D721Med (cell line): Measurements from ENCODE around the gene DBNDD1.

Source experiments
- DNase-seq: peaks from one replicate; pipeline ENCODE4 v3.0.0; 2011; ENCODE audit warnings: low spot score; ENCODE audit not compliant: insufficient read length
- FAIRE-seq: peaks from 2 replicates; lab custom pipeline; 2011; peaks lifted over from hg19 to GRCh38; lab: Jason Lieb, UNC
- TF ChIP-seq, protein P1 (sequence below): IDR thresholded peaks from 2 replicates; pipeline ENCODE4 v1.5.1; 2012; ENCODE audit warnings: mild to moderate bottlenecking, control low read depth; ENCODE audit not compliant: insufficient read depth; ENCODE audit errors: missing control alignments

Gene DBNDD1

GRCh38 chr16:90019543-90020259 lies 445 bp upstream of the DBNDD1 start:
- FAIRE-seq (no peak), DNase-seq (no peak)
- TF ChIP-seq, protein P1, sequence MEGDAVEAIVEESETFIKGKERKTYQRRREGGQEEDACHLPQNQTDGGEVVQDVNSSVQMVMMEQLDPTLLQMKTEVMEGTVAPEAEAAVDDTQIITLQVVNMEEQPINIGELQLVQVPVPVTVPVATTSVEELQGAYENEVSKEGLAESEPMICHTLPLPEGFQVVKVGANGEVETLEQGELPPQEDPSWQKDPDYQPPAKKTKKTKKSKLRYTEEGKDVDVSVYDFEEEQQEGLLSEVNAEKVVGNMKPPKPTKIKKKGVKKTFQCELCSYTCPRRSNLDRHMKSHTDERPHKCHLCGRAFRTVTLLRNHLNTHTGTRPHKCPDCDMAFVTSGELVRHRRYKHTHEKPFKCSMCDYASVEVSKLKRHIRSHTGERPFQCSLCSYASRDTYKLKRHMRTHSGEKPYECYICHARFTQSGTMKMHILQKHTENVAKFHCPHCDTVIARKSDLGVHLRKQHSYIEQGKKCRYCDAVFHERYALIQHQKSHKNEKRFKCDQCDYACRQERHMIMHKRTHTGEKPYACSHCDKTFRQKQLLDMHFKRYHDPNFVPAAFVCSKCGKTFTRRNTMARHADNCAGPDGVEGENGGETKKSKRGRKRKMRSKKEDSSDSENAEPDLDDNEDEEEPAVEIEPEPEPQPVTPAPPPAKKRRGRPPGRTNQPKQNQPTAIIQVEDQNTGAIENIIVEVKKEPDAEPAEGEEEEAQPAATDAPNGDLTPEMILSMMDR, result peak; percentile 28

DNA sequence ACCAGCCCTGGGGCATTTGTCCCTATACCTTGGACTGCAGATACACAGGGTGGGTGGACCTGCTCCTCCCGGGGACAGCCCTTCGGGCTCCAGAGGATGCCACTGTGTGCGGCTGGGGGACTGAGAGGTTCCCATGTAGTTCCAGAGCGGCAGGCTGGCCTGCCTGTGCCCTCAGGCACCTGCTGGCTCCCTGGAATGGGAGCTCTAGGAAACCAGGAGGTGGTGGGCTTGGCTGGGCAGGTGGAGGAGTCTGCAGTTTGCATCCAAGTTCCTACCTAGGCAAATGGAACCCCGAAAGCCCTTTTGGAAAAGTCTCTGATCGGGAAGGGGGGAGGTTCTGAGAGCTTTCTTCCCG lies 982 bp downstream of the DBNDD1 start:
- DNase-seq (no peak), FAIRE-seq (no peak)
- TF ChIP-seq, protein P1, result no peak

DNA sequence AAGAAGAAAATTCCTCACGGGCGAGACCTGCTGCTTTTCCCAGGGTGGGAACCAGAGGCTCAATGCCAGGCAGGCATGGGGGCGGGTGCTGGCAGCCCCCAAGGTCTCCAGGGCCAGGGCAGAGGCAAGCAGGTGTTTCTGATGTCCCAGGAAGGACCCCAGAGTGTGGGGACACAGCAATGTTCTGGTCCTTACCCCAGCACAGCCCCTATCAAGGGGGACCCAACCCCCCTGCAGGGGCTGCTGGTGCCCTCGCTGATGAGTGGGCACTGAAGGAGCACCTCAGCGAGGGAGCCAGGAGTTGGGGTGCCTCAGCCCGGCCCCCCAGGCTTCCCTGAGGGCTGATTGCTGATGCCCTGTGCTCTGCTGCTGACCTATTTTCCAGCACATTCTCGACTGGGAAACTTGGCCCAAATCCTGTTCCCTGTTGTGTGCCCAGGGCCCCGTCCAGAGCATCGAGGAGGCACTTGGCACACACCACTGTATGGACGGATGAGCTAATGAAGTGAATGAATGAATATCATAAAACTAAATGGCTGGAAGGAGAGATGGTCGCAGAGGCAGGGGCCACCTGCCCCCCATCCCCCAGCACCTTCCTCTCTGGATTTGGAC lies 2.8 kb downstream of the DBNDD1 start:
- DNase-seq, result no peak
- FAIRE-seq, result no peak

GRCh38 chr16:90015586-90016338 lies 3.5 kb downstream of the DBNDD1 start:
- TF ChIP-seq, protein P1, result no peak
- FAIRE-seq (no peak), DNase-seq (no peak)

More for the DNA sequence above, 2.8 kb downstream of the DBNDD1 start:
- TF ChIP-seq, protein P1, result no peak

DNA sequence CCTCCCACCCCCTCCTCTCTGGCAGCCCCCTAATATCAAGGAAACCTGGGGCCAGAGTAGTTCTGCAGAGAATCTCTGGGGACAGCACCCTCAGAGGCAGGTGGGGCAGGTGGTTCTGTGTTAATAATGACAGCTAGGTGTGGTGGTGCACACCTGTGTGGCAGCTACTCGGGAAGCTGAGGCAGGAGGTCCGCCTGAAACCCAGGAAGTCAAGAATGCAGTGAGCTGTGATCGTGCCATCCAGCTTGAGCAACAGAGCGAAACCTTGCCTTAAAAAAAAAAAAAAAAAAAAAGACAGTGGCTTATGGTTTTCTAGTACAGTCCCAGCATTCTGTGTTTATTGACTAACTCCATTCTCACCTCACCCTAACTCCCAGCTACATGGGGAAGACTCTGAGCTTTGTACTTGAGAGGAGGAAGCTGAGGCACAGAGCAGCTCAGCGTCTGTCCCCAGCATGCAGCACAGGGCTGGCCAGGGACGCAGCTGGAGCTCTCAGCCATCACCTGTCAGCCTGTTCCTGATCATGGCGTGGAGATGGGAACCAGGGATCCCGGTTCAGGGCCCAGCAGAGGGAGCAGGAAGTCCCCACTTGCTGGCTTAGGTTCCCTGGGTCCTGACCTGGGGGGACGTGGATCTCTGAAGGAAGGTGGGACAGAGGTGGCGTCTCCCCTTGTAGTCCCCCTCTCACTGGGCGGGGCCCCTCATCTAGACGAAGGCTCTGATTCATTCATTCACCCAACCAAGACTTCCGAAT lies 6.1 kb downstream of the DBNDD1 start:
- TF ChIP-seq, protein P1, result no peak
- DNase-seq, result no peak
- no peak for FAIRE-seq

- no peak for DNase-seq
- TF ChIP-seq, protein P1, result no peak
- no peak for FAIRE-seq
These were observed 7.3 kb downstream of the DBNDD1 start for GRCh38 chr16:90011908-90012501.
